Stimulated activated CD4-positive, alpha-beta T cell treated with anti-CD3 and anti-CD28 coated beads, Interleukin-4, amount 100 ng/mL, for 4 hours (primary cell): ENCODE measurements around the gene RBMS1.

Experiments used
- DNase-seq, 2 experiments: peaks; one replicate each; pipeline ENCODE4 v3.0.0-alpha.2; 2020

RBMS1 gene

DNA sequence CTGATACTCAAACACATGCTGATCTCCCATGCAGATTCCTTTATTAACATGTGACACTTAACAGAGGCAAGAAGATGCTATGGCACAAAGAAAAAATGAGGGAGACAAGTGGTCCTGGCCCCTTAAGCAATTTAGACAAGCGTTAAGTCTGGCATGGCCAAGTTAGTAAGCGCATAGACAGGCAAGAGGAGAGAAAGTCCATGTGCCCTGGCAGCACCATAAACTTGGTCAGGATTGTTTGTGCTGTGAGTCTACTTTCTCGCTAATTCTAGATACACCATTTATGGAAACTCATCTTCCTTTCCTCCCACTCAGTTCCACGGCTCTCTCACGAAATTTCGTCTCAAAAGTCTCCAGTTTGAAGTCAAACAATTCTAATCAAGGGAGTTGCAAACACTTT, 138.9 kb downstream of the RBMS1 start:
- DNase-seq: no peak

- no peak for DNase-seq
Measured at GRCh38 chr2:160353813-160354212, 139.8 kb downstream of the RBMS1 start.

DNA sequence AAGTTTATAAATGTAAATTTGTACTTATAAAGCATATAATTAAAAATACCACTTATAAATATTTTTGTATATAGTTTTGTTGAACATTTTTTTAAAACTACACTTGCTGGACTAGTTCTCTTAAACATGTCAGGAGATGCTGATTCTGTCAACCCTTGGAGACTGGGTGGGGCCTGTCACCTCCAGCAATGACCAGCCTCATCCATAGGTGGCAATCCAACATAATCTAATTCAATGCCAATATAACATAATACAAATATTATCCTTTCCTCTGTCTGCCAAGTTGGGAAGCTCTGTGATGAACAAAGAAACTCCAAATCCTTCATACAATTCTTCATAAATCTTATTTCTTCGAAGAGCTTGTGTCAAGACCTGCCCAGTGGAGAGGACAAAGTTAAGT, 140.4 kb downstream of the RBMS1 start:
- peak in 1 of 2 experiments; percentile 9 for DNase-seq

- no peak for DNase-seq
Measured at GRCh38 chr2:160352500-160352899, 141.1 kb downstream of the RBMS1 start.

GRCh38 chr2:160351956-160352355, 141.7 kb downstream of the RBMS1 start:
- no peak for DNase-seq

DNA sequence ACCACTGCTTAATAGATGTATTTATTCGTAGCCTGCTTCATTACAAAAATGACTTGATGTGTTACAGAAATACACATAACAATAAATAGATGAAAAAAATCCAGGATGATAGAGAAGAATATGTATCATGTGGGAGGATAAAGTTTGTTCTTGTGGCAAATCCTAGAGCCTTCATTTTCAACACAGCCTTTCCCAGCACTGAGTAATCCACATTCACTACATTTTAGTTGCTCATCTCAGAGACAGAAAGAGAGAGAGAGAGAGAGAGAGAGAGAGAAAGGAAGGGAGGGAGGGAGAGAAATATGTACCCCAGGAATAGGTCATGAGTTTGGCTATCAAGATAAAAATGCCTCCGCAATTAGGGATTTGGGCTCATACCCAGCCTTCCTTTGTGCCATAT, 144.3 kb downstream of the RBMS1 start:
- no peak for DNase-seq

GRCh38 chr2:160347269-160347863, 146.2 kb downstream of the RBMS1 start:
- no peak for DNase-seq

- no peak for DNase-seq
Measured at GRCh38 chr2:160345071-160345764, 148.4 kb downstream of the RBMS1 start.

- no peak for DNase-seq
Measured at GRCh38 chr2:160343404-160343803, 150.2 kb downstream of the RBMS1 start.

GRCh38 chr2:160339726-160340125, 153.9 kb downstream of the RBMS1 start:
- DNase-seq: no peak

- no peak for DNase-seq
Measured at GRCh38 chr2:160338901-160339685, 154.5 kb downstream of the RBMS1 start.

DNA sequence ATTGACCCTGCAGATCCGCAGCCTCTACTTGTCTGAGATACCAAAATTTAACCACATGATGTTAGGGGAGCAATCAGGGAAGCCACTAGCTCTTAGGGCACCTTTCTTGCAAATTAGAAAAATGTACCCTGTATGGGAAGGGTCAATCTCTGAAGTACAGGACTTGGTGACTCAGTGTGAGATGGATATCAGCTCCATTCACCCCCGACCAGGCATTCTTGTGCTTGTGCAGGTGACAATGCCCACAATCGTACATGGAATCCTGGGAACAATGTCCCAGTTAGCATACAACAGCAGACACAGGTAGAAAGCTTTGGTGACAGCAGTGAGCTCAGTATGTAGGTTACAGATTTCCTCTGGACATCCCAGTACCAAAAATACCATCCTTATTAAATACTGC, 155.9 kb downstream of the RBMS1 start:
- no peak for DNase-seq

DNA sequence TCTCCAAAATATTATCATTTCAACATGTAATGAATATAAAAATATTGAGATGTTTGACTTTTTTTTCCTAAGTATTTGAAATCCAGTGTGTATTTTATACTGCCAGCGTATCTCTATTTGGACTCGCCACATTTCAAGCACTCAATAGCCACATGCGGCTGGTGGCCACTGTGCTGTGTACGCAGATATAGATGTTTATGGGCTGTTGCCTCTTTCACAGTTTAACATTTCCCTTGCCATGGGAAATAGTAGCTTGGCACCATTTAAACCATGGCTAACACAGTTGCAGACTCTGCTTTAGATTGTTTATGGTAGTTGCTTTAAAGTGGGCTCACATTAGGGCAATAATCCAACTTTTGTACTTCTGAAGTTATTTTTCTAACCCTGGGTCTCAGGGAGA, 157.0 kb downstream of the RBMS1 start:
- DNase-seq: no peak

DNA sequence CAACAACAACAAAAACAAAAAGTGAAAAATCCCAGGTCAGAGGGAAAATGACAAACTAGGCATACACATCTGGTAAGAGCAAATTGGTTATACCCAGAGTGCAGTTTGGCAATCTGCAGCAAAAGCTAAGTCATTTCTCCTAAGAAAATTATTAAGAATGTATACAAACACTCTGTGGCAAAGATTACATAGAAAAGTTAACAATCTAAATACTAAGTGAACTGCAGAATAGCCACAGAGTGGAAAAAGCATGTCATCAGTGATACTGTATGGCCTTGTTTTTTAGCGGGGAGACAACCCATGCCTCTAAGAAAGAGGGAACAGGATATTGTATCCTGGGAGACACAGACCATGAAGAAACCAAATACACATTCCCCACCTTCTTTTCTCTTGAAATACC, 157.5 kb downstream of the RBMS1 start:
- no peak for DNase-seq

- DNase-seq: no peak
Measured at GRCh38 chr2:160335441-160335840, 158.2 kb downstream of the RBMS1 start.

- peak in 1 of 2 experiments; percentile 39 for DNase-seq
Measured at GRCh38 chr2:160334028-160334741, 159.4 kb downstream of the RBMS1 start.

GRCh38 chr2:160333324-160334027, 160.1 kb downstream of the RBMS1 start:
- DNase-seq: no peak

DNA sequence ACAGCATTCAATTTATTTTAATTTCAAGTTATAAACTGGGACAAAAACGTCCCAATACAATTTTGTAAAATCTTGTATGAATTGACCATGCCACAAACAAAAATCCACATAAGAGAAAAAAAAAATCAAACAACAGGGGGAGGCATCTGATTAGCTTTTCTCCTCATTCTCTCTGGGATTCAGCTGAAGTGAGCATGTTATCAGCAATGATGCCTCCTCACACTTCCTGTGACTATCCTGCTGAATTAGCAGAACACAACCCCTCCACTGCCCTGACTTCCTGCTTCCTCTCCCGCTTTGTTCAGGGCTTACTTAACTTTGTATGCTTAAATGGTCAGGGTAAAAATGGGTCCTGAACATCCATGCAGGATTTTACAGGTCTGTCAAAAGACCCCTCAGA, 161.3 kb downstream of the RBMS1 start:
- no peak for DNase-seq

DNA sequence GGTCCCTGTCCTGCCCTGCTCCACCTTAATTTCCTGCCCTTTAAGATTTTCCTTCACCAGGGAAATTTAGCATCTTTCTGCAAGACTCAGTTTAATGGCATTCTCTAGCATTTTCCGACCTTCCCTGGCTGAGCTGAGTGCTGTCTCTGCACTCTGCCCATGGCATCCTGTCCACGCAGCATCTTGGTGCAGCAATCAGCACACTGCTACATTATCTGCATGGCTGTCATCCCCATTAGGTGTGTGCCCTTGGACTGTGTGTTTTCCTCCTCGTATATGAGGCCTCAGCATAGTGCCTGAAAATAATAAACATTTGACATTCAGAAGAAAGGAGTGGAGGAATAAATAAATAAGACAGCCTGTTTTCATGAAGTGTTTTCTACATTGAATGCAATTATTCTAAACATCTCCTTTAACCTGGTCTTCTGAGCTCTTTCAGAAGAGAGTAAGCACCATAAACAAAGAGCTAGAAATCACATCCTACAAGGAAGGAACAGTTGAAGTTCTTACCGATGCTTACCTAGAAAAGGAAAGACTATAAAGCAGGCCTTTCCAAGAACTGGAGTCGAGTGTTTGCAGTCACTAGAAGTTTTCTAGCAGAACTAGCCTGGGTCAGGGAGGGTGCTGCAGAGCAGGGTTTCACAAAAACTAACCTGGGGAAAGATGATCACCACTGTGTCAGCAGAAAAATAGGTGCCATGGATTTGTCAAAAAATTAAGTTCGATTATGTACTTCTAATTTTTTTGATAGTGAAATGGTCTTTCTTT, 162.2 kb downstream of the RBMS1 start:
- no peak for DNase-seq

DNA sequence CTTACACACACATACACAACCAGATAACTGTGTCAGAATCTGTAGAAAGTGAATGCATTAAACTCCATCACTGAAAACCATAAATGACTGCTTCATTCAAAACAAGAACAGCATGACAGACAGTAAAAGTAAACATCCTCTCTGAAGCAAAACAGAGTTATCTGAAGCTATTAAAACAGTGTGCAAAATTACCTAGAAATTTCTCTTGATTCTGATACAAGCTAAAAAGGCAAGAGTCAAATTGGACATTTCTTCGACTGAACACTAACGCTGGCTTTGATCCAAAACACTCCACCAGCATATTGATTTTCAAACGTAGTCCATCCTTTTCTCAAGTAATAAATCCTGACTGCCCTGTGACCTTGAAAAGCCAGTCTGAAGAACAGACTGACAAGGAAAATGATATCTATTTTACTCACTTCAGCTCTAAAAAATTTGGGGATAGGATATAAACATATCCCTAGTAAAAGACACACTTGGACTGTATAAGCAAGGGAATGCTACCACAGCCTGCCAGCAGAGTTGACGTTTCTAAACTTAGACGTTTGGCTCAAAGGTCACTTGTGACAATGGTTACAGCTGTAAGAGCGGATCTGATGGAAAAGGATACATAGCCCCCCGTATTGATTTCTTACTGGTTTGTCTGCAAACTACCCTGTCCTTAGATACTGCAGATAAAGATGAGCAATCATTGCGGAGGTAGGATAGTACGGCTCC, 164.6 kb downstream of the RBMS1 start:
- no peak for DNase-seq

DNA sequence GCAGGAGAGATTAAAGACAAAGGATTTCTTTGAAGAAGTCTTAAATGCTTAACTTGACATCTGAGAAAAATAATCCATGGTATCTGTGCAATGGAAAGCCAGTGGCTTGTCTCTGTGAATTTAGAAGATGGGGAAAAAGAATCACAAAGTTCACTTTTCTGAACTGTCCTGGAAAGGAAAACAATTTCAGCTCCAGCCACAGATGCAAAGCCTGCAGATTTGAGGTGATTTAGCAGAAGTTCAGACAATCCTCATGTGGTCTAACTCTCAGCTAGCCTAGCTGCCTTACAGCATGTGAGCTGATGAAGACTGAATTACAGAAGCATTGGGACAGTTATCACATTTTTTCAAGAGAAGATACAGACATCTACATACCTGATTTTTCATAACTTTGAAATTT, 166.8 kb downstream of the RBMS1 start:
- no peak for DNase-seq
